HL-60 (cell line): ENCODE results near the gene BAIAP2.

ENCODE experiments used
- DNase-seq, 2 experiments: peaks; one replicate each; pipeline ENCODE4 v3.0.0-alpha.2; 2010 to 2020; ENCODE audit warnings: low read depth in 1 of 2, low spot score in 1 of 2
- H3K27ac ChIP-seq: fragments of 250-450 bp; sonication (Bioruptor Pico); replicated peaks from 2 replicates; pipeline ENCODE4 v1.5.1; 2020; ENCODE audit warnings: mild to moderate bottlenecking, moderate library complexity
- H3K27me3 ChIP-seq: fragments of 250-450 bp; sonication (Bioruptor Pico); 2 replicates; pipeline ENCODE4 v1.5.1; 2021; ENCODE audit warnings: mild to moderate bottlenecking, moderate library complexity; ENCODE audit not compliant: insufficient read depth, poor library complexity, severe bottlenecking
- H3K4me3 ChIP-seq: replicated peaks from 2 replicates; pipeline ENCODE4 v1.5.1; 2011; ENCODE audit warnings: mild to moderate bottlenecking, control low read depth, low read length; ENCODE audit not compliant: insufficient read depth
- GABPA ChIP-seq: IDR thresholded peaks from 2 replicates; pipeline ENCODE4 v1.6.1; 2012; ENCODE audit warnings: low read depth
- POLR2AphosphoS5 ChIP-seq: IDR thresholded peaks from 2 replicates; pipeline ENCODE4 v1.6.1; 2012; ENCODE audit warnings: low read depth
- REST ChIP-seq: IDR thresholded peaks from 2 replicates; pipeline ENCODE4 v1.6.1; 2012; ENCODE audit warnings: low read depth; ENCODE audit not compliant: insufficient replicate concordance
- SPI1 ChIP-seq: IDR thresholded peaks from 2 replicates; pipeline ENCODE4 v1.6.1; 2012; ENCODE audit warnings: low read depth, mild to moderate bottlenecking, borderline replicate concordance
- TF ChIP-seq, protein P1 (sequence below): IDR thresholded peaks from one replicate; pipeline ENCODE4 v1.5.1; 2011; ENCODE audit warnings: low read length, control low read depth, inconsistent platforms; ENCODE audit not compliant: insufficient read depth

Gene BAIAP2

DNA sequence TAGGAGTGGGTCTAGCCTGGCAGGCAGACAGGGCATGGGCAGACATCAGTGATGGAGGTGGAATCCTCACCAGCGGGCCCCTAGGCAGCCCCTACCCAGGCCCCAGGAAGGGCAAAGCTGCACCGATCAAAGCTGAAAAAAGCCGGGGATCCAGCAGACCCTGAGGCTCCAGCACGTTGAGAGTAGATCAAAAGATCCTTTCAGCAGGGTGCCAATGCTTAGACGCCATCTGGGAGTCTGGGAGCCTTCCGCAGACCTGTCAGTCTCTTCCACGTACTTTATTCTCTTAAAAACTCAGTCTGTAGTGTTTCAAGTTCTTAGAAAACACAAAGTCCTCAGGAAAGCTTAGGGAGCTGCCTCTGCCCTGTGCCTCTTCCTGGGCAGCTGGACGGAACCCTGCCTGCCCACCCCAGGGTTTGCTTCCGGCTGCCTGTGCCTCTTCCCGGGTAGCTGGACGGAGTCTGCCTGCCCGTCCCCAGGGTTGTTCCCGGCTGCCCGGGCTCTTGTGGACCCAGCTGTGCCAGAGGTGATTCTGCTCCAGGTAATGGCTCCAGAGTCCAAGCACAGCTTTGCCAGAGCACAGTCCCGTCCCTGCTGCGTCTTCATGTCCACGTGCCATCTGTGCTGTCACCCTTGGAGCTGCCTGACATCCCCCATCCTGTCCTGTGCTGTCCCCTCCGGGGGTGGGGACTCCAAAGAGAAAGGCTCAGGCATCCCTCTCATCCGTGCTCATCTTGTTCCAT is 79.6 kb downstream of the BAIAP2 start:
- Histone ChIP-seq H3K27me3 (peaks cover 10% of the 10 kb centered on the region), H3K27ac (no peak overlapping the region), H3K4me3 (no peak overlapping the region)
- DNase-seq: no peak
- TF ChIP-seq SPI1 (no peak), GABPA (no peak), POLR2AphosphoS5 (no peak), REST (no peak)
- TF ChIP-seq, protein P1, sequence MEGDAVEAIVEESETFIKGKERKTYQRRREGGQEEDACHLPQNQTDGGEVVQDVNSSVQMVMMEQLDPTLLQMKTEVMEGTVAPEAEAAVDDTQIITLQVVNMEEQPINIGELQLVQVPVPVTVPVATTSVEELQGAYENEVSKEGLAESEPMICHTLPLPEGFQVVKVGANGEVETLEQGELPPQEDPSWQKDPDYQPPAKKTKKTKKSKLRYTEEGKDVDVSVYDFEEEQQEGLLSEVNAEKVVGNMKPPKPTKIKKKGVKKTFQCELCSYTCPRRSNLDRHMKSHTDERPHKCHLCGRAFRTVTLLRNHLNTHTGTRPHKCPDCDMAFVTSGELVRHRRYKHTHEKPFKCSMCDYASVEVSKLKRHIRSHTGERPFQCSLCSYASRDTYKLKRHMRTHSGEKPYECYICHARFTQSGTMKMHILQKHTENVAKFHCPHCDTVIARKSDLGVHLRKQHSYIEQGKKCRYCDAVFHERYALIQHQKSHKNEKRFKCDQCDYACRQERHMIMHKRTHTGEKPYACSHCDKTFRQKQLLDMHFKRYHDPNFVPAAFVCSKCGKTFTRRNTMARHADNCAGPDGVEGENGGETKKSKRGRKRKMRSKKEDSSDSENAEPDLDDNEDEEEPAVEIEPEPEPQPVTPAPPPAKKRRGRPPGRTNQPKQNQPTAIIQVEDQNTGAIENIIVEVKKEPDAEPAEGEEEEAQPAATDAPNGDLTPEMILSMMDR: no peak

- TF ChIP-seq SPI1 (no peak), GABPA (no peak), REST (no peak), POLR2AphosphoS5 (no peak)
- TF ChIP-seq, protein P1: no peak
- H3K4me3 ChIP-seq: no peak overlapping the region
- DNase-seq: no peak
- no peak overlapping the region for H3K27ac ChIP-seq
- peaks cover 10% of the 10 kb centered on the region for H3K27me3 ChIP-seq
Observed at GRCh38 chr17:81115219-81115618, 80.3 kb downstream of the BAIAP2 start.

GRCh38 chr17:81115749-81116464 is 81.0 kb downstream of the BAIAP2 start:
- no peak for DNase-seq
- peaks cover 10% of the 10 kb centered on the region for H3K27me3 ChIP-seq
- TF ChIP-seq GABPA (no peak), POLR2AphosphoS5 (no peak), REST (no peak), SPI1 (no peak)
- TF ChIP-seq, protein P1: no peak
- no peak overlapping the region for H3K4me3 ChIP-seq
- H3K27ac ChIP-seq: no peak overlapping the region
